Ovary (tissue), 9 donors: ENCODE measurements around the gene RIPOR3. TPM values are rescaled to one million over a fixed set of nuclear protein-coding genes. Genes with fewer than 3 reads are reported as not detected.

ENCODE experiments used
- DNase-seq, 5 donors: peaks; one replicate each; pipeline ENCODE4 v3.0.0-alpha.2; 2019 to 2020
- H3K27ac ChIP-seq, 2 donors: fragments of 200-600 bp; one replicate each; pipeline versions ENCODE4 v1.5.1 to v1.8.0; 2019 to 2022
- H3K27me3 ChIP-seq: fragments of 200-600 bp; one replicate; pipeline ENCODE4 v1.8.0; 2022
- H3K36me3 ChIP-seq: fragments of 200-600 bp; sonication (generic); one replicate; pipeline ENCODE4 v1.5.1; 2019
- H3K4me1 ChIP-seq: one replicate; pipeline ENCODE4 v1.8.1; 2013; ENCODE audit warnings: mild to moderate bottlenecking, moderate library complexity; ENCODE audit not compliant: insufficient read depth
- H3K4me3 ChIP-seq: fragments of 200-600 bp; sonication (generic); one replicate; pipeline ENCODE4 v1.5.1; 2017
- H3K9me3 ChIP-seq, 2 donors: fragments of 200-600 bp in 1 of 2; sonication (generic) in 1 of 2; one replicate each; pipeline versions ENCODE4 v1.5.1 to v1.8.1; 2013 to 2019; ENCODE audit warnings: mild to moderate bottlenecking in 1 of 2, moderate library complexity in 1 of 2
- CTCF ChIP-seq, 3 donors: fragments of 450-650 bp in 2 of 3; fragments of 200-600 bp in 1 of 3; IDR thresholded peaks; one replicate each; pipeline versions ENCODE4 v1.5.1 to v1.8.0; 2016 to 2022; ENCODE audit warnings: antibody characterized with exemption in 3 of 3, mild to moderate bottlenecking in 1 of 3
- EP300 ChIP-seq: sonication (generic); formaldehyde crosslinking; IDR thresholded peaks from one replicate; pipeline ENCODE4 v1.6.1; 2017; ENCODE audit warnings: antibody characterized with exemption
- POLR2A ChIP-seq: fragments of 450-650 bp; IDR thresholded peaks from one replicate; pipeline ENCODE4 v1.6.1; 2017; ENCODE audit warnings: antibody characterized with exemption, mild to moderate bottlenecking, moderate library complexity
- WGBS, 3 donors: extraction: QIAGEN DNeasy Blood & Tissue Kit in 1 of 3; methylation state at CpG; one replicate each; pipeline versions ENCODE4 v1.1.5 to v1.1.7; 2013 to 2017; 5-methylcytosine and 5-hydroxymethylcytosine counted together
- intact Hi-C, 4 donors: fragments of 100-400 bp; cut with DNase I; formaldehyde crosslinking; loops; one replicate each; pipeline versions ENCODE4 v1.11.0 to v1.15.1; 2022 to 2023
- polyA plus RNA-seq, 2 donors: library from polyadenylated mRNA; stranded (reverse); fragments of 200-250 nt in 1 of 2; fragments of 350-450 nt in 1 of 2; fragmentation: Illumina TruSeq in 1 of 2; extraction: RNeasy Lipid Tissue Mini Kit (QIAGEN cat#74804) in 1 of 2; gene quantifications; one replicate each; pipeline ENCODE4 v1.2.3, GENCODE V29; 2013 to 2014
- total RNA-seq, 7 donors: library from RNA; depleted of rRNA in 2 of 7; stranded (reverse); fragments of >200 nt in 2 of 7; fragmentation: NEBNext Ultra II Directional in 3 of 7; extraction: Animal tissue kit (Norgen Biotek cat#: 25700) in 3 of 7; gene quantifications; one replicate each; pipeline versions ENCODE4 v1.1.0 to v1.2.4, GENCODE V29; 2016 to 2023
- donor health status: DM: no; HTN: no; CAD: no; lungs with moderate emphysema.
- donor health status: DM: no; HTN: no; CAD: no.
- donor health status: Bipolar disorder and iron deficiency.
- donor health status: DM: yes; HTN: yes; CAD: no.
- donor health status: DM: no; HTN: no; CAD: no.
- donor health status: DM: yes; HTN: yes; CAD: no.

Gene RIPOR3
- total and polyA plus RNA-seq, 9 donors = 1.3 to 22.7 (median 8.0) TPM

- intact Hi-C loops = no loop called here
- Histone ChIP-seq H3K27me3 (no peaks in the 10 kb centered on the region), H3K9me3 (no peaks in the 10 kb centered on the region), H3K4me3 (no peak overlapping the region), H3K27ac (no peak overlapping the region), H3K36me3 (no peaks in the 10 kb centered on the region), H3K4me1 (peaks cover 10% of the 10 kb centered on the region)
- 95 to 97% (median 97%) methylated on average over 4 of the region's 4 CpGs for WGBS, 3 donors
- no peak for TF ChIP-seq POLR2A
- no peak for TF ChIP-seq EP300
- DNase-seq = no peak
Measured at GRCh38 chr20:50551288-50551687, 140.1 kb downstream of the RIPOR3 start.

DNA sequence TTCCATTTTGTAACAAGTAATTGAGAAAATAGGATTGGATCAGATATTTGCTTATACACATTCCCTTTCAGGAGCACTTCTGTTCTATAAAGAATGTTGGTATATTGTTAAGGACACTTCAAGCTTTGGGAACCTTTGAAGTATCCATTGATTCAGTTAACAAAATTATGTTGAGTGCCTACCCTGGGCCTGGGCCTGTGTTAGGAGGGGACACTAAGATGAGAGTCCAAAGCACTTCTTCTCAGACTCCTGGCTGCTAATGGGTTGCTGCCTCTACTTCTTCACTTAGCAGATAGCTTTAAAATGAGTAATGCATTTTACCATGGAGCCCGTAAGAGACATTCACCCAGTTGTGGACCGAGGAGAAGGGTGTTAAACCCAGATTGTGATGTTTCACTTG is 140.8 kb downstream of the RIPOR3 start:
- Histone ChIP-seq H3K27ac (no peak overlapping the region), H3K4me1 (peaks cover 8% of the 10 kb centered on the region), H3K4me3 (no peak overlapping the region), H3K9me3 (no peaks in the 10 kb centered on the region), H3K27me3 (no peaks in the 10 kb centered on the region), H3K36me3 (no peaks in the 10 kb centered on the region)
- no peak for DNase-seq
- intact Hi-C loops = no loop called here
- TF ChIP-seq CTCF (IDR thresholded peaks at IDR 0.05) (no peak), EP300 (no peak), POLR2A (no peak)
- 85 to 91% (median 85%) methylated on average over 2 of the region's 2 CpGs for WGBS, 3 donors

- Histone ChIP-seq H3K4me3 (no peak overlapping the region), H3K4me1 (peaks cover 11% of the 10 kb centered on the region), H3K27me3 (no peaks in the 10 kb centered on the region), H3K9me3 (no peaks in the 10 kb centered on the region), H3K36me3 (no peaks in the 10 kb centered on the region), H3K27ac (no peak overlapping the region)
- intact Hi-C loops = no loop called here
- TF ChIP-seq POLR2A (no peak), CTCF (IDR thresholded peaks at IDR 0.05) (no peak), EP300 (no peak)
- 87 to 92% (median 92%) methylated on average over 5 of the region's 5 CpGs for WGBS, 3 donors
- DNase-seq = no peak
Measured at GRCh38 chr20:50548396-50548795, 142.9 kb downstream of the RIPOR3 start.

- H3K36me3 ChIP-seq = no peaks in the 10 kb centered on the region
- H3K4me3 ChIP-seq = no peak overlapping the region
- no peak overlapping the region for H3K27ac ChIP-seq
- no peaks in the 10 kb centered on the region for H3K27me3 ChIP-seq
- no peak for DNase-seq
- H3K4me1 ChIP-seq = peaks cover 11% of the 10 kb centered on the region
- no peak for TF ChIP-seq POLR2A
- TF ChIP-seq CTCF (IDR thresholded peaks at IDR 0.05) = no peak
- WGBS, 3 donors = 72 to 83% (median 76%) methylated on average over 6 of the region's 6 CpGs
- no peaks in the 10 kb centered on the region for H3K9me3 ChIP-seq
- intact Hi-C loops = no loop called here
Measured at GRCh38 chr20:50547964-50548363, 143.4 kb downstream of the RIPOR3 start.

DNA sequence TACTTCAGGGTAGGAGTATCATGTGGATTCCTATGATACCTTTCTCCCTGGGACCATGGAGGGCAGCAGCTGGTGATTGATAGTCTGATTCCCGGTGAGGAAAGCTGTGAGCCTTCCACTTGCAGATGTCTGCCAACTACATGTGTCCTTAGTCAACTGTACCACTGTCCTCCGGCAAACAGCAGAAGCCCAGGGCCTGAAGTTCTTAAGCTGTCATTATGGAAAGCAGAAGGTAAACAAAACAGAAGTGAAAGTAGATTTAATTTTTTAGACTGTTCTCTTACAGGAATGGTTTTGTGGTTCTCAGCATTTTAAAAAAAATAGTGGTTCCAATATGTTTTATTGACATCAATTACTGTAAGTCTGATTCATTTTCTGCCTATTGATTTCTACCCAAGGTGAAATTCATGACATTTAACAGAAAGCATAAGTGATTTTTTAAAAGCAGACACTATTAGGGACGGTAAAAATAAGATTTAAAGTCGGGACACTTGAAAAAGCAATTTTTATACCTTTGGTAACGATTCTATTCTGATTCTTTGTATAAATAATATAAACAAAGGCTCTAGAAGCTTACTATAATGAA is 144.5 kb downstream of the RIPOR3 start:
- no peak overlapping the region for H3K4me3 ChIP-seq
- no peaks in the 10 kb centered on the region for H3K27me3 ChIP-seq
- 45 to 58% (median 46%) methylated on average over 5 of the region's 5 CpGs for WGBS, 3 donors
- DNase-seq = no peak
- no peak overlapping the region for H3K27ac ChIP-seq
- TF ChIP-seq CTCF (IDR thresholded peaks at IDR 0.05) (no peak), EP300 (no peak), POLR2A (no peak)
- H3K4me1 ChIP-seq = peaks cover 11% of the 10 kb centered on the region
- H3K36me3 ChIP-seq = no peaks in the 10 kb centered on the region
- intact Hi-C loops = no loop called here
- no peaks in the 10 kb centered on the region for H3K9me3 ChIP-seq
